PC-3 (cell line): ENCODE results near the gene HES1.

ENCODE experiments used
- CTCF ChIP-seq: fragments of 300-600 bp; sonication (generic); conservative IDR thresholded peaks from 2 replicates; pipeline ENCODE4 v1.5.1; 2017; ENCODE audit warnings: antibody characterized with exemption, low read depth, mild to moderate bottlenecking, low read length
- EZH2 ChIP-seq: fragments of 300-600 bp; sonication (generic); IDR thresholded peaks from one replicate; pipeline ENCODE4 v1.6.1; 2017; ENCODE audit warnings: antibody characterized with exemption, mild to moderate bottlenecking, low read length; ENCODE audit not compliant: unreplicated experiment

- TF ChIP-seq CTCF: no peak
- no peak for TF ChIP-seq EZH2
Measured at GRCh38 chr3:194139814-194140391, 4.0 kb downstream of the HES1 start.
